GM18909 (cell line): ENCODE results near the gene CRIM1.
A peak's percentile ranks its signal among the peaks of the same experiment; 100 is the strongest.

Source experiments
- ATAC-seq: cut with Tn5 transposase; IDR thresholded peaks from one replicate; pipeline ENCODE4 v1.9.1; 2021; ENCODE audit warnings: mild to moderate bottlenecking; ENCODE audit not compliant: unreplicated experiment, poor library complexity

CRIM1 gene

DNA sequence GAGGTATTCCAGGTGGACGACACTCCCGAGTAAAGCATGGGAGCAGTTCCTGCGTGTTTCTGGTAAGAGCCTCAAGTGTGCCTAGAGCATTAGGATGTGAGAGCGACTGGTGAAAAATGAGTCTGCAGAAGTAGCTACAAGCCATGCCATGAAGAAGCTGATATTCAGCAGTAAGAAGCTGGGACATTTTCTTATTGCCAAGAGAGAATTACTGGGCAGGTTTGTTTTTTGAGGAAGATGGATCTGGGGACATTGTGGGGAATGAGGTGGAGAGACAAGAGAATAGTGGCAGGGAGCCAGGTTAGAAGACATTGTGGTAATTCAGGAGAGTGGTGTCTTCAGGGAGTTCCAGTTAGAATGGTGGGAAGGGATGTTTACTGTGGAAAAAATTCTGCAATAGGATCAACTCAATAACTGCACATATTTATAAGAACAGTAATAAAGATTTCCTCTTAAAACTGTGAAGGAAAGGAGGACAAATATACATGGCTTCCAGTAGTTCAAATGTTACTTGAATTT, 38.2 kb downstream of the CRIM1 start:
- ATAC-seq, result no peak

DNA sequence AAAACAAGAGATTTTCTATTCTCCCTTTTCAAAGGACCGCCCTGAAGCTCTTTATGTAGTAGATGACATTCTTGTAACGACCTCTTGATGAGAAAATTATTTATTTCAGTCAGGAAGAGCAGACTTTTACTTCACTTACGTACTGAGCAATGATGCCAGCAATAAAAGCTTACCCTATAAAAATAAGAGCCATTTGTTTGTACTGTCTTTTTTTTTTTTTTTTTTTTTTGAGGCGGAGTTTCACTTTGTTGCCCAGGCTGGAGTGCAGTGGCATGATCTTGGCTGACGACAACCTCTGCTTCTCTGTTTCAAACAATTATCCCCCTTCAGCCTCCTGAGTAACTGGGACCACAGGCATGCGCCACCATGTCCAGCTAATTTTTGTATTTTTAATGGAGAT, 39.2 kb downstream of the CRIM1 start:
- no peak for ATAC-seq

DNA sequence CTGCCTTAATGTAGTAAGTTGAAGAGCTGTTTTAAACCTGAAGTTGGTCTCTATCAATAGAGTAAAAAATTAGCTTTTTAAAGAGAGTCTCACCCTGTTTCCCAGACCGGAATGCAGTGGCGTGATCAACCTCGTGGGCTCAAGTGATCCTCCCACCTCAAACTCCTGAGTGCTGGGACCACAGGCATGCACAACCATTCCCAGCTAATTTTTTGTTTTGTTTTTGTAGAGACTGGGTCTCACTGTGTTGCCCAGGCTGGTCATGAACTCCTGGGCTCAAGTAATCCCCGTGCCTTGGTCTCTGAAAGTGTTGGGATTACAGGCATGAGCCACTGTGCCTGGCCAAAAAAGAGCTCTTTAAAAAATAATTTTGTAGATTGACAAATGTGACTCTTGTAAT, 40.3 kb downstream of the CRIM1 start:
- ATAC-seq, result no peak

DNA sequence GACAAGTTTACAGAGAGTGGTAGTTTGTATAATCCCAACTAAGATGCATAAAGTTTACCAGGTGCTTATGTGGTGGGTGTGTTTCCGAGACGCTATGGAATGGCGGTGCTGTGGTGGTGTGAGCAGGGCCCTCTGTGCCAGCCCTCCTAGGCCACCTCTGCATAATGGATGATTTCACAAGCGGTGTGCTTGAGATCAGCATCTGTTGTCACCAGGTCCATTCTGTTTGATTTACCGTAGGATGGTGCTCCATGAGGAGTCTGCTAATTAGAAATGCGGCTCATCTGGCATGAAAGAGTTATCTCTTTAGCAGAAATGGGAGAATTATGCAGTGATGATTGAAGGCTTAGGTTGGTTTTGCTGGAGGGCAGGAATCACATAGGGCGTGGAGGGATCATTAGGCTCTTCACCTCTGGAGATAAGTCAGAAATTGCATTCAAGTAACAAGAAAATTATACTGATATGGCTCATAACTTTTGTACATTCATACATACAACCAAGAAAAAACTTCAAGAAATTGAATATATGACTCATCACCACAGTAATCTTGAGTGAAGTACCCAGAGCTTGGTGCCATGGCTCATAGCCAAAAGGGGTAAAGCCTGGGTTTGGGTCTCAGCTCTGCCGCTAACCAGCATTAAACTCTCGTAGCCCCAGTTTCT, 41.4 kb downstream of the CRIM1 start:
- no peak for ATAC-seq

DNA sequence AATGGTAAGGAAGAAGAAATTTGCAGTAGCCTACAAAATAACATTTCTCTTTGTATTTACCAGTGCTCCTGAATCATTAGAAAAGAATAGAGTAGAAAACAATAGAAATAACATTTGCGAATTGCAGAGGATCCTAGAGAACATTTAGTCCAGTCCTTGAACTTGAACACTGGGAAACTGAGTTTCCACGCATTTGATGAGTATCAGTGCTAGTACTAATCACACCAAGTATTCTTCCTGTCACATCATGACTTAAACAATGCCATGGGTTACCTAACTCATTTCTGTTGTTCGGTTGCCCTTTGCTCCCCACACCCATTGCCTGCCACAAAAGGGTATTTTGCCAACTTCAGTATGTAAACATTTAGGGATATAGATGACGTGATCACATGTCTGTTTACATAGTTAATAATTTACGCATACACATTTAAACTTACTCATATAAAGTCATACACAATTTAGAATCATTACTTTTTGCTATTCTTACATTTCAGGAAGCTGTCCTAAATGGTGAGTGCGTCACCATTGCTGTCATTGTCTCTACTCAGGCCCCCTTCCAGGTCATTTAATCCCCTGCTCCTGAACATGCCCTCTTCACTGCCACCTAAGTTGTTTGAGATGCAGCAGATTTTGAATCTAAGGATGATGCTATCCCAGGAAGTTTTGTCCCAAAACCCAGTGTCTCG, 42.3 kb downstream of the CRIM1 start:
- no peak for ATAC-seq

DNA sequence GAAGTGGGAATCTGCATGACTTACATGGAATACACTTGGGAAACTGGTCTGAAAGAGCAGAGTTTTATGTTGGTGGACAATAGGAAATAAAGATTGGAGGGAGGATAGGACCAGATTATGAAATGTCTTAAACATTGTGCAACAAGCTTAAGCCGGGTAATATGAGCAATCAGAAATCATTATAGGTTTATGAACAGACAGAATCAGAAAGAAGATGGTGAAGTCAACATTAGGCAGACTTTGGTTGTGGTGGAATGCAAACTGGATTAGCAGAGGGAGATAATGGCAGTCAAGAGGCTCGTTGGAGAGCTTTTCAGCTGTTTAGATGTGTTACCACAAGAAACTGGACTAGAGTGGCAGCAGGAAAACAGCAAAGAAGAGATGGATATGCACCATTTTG, 43.5 kb downstream of the CRIM1 start:
- no peak for ATAC-seq

DNA sequence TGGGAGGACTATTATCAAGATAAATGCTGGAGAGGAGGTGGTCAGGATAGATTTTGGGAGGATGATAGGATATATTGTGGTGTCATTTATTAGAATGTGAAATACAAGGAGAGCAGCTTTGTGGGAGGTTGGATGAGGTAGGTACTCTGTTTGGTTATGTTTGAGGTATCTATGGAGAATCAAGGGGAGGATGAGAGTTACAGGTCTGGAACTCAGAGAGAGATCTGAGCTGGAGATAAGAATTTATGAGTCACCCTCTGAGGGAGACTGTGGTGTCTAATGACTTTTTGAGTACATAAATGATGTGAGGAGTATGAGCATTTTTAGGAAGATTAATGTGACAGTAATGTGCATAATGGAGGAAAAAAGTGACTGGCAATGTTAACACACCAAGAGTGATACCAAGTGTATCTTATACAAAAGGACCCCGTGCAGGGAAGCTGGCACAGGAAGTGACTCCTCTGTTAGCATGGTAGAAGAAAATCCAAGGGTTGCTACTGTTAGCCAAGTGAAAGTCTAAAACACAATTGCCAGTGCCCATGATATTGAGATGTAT, 48.2 kb downstream of the CRIM1 start:
- ATAC-seq, result peak; percentile 57

DNA sequence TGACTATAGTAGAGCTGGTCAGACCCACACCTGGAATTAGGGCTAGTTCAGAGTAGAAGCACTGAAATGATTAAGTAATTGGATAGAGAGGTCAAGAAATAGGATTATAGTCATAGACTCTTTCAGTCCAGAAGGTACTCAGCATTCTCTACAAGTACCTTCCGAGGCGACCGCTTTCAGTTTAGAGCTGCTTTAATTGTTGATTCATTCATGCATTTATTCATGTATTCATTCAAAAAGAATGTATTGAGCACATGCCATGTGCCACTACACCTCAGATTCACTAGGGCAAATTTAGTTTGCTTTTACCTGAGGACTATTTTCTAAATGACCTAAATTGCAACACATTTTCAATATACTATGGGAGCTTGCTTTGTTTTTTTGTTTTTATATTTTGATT, 48.7 kb downstream of the CRIM1 start:
- ATAC-seq, result peak; percentile 44

DNA sequence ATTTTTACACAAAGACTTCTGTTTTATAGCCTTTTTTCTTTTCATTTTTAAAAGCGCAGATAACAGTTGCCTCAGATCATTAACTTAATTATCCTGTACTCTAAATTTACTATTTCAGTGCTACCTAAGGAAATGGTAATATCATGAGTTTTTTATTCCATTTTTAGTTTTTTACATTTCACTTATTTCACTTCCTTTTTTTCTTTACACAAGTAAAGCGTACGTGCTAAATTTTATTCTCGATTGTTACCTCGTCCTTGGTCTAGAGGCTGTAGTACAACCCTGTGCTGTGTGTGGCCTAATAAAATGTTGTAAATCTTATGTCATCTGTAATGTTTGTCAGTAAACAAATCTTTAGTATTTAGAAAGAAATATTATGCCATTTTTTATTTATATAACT, 49.2 kb downstream of the CRIM1 start:
- peak; percentile 53 for ATAC-seq

DNA sequence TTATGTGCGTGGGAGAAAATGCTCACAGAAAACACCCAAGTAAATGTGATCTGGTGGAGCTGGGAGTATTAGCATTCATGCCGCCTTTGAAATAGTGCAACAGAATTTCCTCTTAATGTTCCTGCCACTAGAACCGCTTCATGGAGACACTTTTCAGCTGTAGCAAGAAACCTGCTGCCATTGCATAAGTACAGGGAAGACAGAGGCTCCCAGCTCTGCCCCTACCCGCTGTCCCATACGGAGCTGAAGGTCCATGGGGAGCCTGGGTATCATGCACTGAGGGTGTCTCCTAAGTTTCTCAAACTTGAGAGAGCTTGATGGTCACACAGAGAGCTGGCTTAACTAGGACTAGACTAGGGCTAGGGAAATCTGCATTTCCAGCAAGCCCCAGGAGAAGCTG, 49.6 kb downstream of the CRIM1 start:
- ATAC-seq, result peak; percentile 7

DNA sequence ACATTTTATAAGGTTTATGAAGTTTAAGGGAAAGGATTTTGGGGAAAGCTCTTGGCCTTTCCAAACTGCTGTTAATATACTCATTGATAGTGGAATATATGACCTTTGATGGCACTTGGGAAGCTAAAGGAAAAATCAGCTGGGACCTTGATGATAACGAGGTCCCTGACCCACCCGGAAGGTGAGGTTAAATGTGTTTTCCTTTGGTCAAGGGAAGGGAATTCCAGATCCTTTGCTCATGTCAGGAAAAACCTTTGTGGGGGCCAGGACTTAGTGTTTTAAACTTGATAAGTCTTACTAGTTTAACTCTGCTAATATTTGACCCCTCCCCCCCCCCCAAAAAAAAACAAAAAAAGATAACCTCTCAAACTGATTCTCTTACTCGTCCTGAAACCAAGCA, 50.7 kb downstream of the CRIM1 start:
- no peak for ATAC-seq

DNA sequence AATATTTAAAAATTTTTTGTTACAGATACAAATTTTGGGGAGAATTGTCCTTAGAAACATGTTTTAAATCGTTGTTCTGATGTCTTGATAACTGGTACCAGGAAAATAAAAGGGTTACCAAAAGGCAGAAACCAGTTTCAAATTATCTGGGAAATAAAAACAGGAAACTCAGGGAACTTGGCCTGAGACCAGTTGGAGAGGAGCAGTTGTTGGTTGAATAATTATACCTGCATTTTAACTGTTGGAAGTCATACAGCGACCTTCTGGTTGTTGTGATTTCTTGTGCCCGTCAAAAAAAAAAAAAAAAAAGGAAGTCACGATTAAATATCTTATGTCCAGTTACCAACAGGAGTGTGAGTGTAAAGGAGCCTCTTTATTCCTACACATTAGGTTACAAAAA, 51.8 kb downstream of the CRIM1 start:
- no peak for ATAC-seq

DNA sequence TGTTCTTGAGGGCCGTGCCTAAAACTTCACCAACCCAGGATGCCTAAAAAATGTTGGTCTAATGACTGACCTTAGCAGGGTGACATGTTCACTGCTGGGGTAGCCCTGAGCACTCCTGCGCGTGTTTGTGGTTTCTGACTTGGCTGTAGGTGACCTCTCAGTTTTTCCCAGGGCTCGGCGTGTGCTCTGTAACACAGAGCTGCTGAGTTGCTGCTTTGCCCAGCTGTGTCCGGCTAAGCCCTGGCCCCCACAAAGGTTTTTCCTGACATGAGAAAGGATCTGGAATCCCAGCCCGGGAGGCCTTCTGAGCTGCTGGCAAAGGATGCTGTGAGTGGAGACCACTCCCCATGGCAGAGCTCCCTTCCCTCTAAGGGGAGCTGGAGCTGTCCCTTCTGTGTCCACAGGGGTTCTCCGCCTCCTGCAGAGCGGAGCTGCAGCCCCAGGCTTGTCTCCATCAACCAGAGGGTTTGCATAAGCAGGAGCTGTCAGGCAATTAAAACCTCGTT, 52.7 kb downstream of the CRIM1 start:
- no peak for ATAC-seq

DNA sequence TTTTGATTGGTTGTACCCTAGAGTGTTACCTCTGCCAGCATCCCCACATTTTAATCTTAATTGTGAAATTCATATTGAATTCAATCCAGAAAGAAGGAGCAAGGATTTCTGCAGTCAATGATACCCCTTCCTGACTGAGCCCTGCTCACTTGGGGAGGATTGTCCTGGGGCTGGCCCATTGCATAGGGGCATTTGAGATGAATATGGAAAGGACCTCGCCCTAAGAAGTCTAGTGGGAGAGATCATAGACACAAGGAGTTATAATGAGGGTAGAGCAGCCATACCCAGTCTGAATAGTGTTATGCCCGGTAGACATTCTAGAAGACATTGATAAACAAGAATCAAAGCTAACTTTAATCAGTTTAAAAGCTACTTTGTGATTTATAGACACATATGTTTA, 53.8 kb downstream of the CRIM1 start:
- no peak for ATAC-seq

DNA sequence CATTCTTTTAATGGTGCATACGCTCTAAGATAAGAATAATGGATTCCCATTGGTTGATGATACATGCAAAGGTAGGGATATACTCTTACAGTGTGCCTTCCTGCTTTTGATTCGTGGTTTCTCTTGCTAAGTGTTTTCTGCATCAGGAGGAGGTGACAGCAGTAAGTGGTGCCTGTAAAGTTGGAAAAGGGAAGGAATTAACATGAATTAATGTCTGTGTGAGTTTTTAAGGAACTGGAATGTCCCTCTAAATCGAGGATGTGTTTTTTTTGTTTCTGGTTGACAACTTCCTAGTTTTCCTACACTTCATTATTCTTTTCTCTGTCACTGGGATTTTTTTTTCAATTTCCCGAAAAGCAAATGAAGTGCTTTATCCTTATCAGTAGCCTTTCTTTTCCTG, 54.4 kb downstream of the CRIM1 start:
- ATAC-seq, result no peak

DNA sequence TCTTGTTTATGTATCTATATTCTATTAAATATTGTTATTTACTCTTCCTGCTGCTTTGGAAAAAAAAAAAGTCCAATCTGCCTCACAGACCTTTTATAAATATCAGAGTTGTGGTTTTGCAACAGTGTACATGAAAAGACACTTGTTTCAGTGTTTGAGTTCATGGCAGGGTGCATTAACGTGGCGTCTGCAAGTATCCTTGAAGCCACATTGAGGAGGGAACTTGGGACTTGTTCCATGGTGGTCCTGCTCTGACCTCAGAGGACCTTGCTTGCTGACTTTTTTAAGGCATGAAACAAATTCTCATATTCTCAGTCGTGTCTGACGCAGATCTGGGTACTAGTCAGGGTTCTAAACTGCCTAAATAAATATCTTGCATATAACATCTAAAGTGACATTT, 55.1 kb downstream of the CRIM1 start:
- no peak for ATAC-seq

DNA sequence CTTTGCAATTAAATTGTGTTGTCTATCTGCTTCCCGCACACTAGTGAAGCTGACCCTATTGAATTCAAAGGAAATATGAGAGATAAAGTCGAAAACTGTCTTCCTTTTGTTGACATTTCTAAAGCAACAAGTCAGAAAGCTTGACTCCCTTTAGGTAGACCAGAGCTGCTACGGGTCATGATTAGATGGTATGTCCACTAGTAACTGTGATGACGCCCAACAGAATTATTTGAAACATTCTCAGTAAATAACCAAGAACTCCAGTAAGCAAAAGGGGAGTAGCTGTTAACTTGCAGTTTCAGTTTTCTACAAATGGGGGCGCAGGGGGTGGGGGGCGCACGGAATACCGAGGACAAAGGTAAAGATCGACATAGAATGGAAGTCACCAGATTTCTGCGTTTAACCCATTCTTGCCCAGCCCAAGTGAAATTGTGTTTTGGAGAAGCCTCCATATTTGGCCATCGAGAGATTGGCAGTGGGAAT, 56.4 kb downstream of the CRIM1 start:
- ATAC-seq, result no peak

DNA sequence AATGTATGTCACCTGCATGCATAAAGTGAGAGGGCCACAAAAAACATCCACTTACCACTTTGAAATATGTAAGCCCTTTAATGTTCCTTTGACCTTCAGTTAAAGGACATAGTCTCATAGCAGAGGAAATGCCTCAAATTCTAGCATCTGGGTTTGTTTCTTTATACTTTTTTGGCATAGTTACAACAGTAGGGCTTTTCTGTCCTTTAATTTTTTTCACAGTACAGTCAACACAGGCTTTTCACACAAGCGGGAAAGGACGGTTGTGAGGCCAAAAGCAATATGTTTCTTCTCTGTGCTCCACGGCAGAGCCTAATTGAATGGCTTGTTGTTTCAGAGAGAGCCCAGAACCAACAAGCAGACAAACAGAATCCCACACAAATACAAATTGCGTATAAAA, 57.6 kb downstream of the CRIM1 start:
- ATAC-seq, result no peak

DNA sequence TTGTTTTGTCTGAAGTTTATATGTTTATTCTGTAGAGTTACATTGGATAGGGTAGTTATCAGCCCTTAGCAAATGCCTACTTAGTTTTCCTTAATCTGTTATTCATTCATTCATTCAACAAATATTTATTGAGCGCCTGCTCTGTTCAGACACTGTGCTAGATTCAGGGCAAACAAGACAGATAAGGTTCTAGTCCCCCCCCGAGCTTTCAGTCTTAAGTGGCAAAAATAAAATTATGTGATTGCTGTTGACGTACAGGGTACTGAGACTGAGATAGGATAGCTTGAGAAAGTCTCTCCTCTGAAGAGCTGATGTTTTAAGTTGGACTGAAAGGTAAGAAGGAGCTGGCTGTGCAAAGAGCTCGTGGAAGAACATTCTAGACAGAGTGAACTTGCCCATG, 58.7 kb downstream of the CRIM1 start:
- ATAC-seq, result no peak

DNA sequence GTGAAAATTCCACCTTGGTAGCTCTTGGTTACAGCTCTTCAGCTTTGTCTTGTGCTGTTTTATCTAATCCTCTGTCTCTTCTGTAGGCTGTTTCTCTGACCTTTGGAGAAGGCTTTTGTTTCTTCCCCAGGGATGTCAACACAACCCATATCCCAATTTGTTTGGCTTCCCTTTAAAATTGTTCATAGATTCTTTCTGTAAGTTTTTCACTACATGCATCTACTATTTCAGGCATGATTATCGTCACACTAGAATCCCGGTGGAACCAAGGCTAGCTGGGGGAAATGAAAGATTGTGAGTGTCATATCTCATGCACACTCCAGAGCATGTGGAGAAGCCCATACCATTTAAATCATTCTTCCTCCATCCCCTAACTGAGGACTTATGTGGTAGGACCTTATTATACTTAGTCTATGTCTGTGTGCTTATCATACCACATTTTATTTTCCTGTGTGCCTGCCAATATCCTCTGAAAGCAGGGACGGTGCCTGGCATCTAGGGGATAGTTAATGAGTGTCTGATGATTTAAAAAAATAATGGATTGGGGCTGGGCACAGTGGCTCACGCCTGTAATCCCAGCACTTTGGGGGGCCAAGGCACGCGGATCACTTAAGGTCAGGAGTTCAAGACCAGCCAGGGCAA, 59.9 kb downstream of the CRIM1 start:
- ATAC-seq, result no peak
